ENCODE measurements around the gene ZBTB16.

The ZBTB16 gene

GRCh38 chr11:114252767-114253166, 193.3 kb downstream of the ZBTB16 start:
- no peak for DNase-seq

- no peak for DNase-seq
These were observed 194.3 kb downstream of the ZBTB16 start for GRCh38 chr11:114253771-114254170.

GRCh38 chr11:114254571-114255146, 195.1 kb downstream of the ZBTB16 start:
- DNase-seq: no peak

GRCh38 chr11:114255289-114255688, 195.8 kb downstream of the ZBTB16 start:
- DNase-seq: no peak

GRCh38 chr11:114256176-114256966, 196.9 kb downstream of the ZBTB16 start:
- no peak for DNase-seq

GRCh38 chr11:114256967-114257286, 197.4 kb downstream of the ZBTB16 start:
- no peak for DNase-seq

- DNase-seq: no peak
These were observed 198.4 kb downstream of the ZBTB16 start for GRCh38 chr11:114257621-114258558.

- DNase-seq: no peak
These were observed 199.2 kb downstream of the ZBTB16 start for GRCh38 chr11:114258696-114259095.

GRCh38 chr11:114259124-114259526, 199.6 kb downstream of the ZBTB16 start:
- no peak for DNase-seq

GRCh38 chr11:114259551-114259983, 200.1 kb downstream of the ZBTB16 start:
- DNase-seq: no peak

GRCh38 chr11:114260077-114260476, 200.6 kb downstream of the ZBTB16 start:
- no peak for DNase-seq

- no peak for DNase-seq
These were observed 201.0 kb downstream of the ZBTB16 start for GRCh38 chr11:114260483-114260882.

- DNase-seq: no peak
These were observed 202.3 kb downstream of the ZBTB16 start for GRCh38 chr11:114261791-114262190.

- DNase-seq: peak; percentile 20
These were observed 203.4 kb downstream of the ZBTB16 start for GRCh38 chr11:114262681-114263512.

- no peak for DNase-seq
These were observed 204.1 kb downstream of the ZBTB16 start for GRCh38 chr11:114263513-114264170.

- no peak for DNase-seq
These were observed 204.9 kb downstream of the ZBTB16 start for GRCh38 chr11:114264381-114264780.

GRCh38 chr11:114265122-114265878, 205.8 kb downstream of the ZBTB16 start:
- DNase-seq: no peak

- DNase-seq: no peak
These were observed 210.0 kb downstream of the ZBTB16 start for GRCh38 chr11:114269498-114269897.

- DNase-seq: no peak
These were observed 211.2 kb downstream of the ZBTB16 start for GRCh38 chr11:114270531-114271270.

- DNase-seq: no peak
These were observed 211.8 kb downstream of the ZBTB16 start for GRCh38 chr11:114271316-114271715.

- no peak for DNase-seq
These were observed 212.8 kb downstream of the ZBTB16 start for GRCh38 chr11:114272311-114272710.

Measured in CD4-positive, alpha-beta T cell treated with Interleukin-6 for 4 hours (primary cell).